GM23248 (cell line): ENCODE results near the gene CCDC201.

Experiments used
- EZH2 ChIP-seq: fragments of 200-600 bp; sonication (generic); IDR thresholded peaks from 2 replicates; pipeline ENCODE4 v1.6.1; 2018; ENCODE audit warnings: antibody characterized with exemption, mild to moderate bottlenecking; ENCODE audit not compliant: insufficient read depth, poor library complexity, severe bottlenecking
- EZH2phosphoT487 ChIP-seq: fragments of 200-600 bp; sonication (generic); IDR thresholded peaks from 2 replicates; pipeline ENCODE4 v1.6.1; 2018; ENCODE audit warnings: antibody characterized with exemption, moderate library complexity, mild to moderate bottlenecking, low read depth; ENCODE audit not compliant: insufficient read depth

- TF ChIP-seq EZH2phosphoT487 (no peak), EZH2 (no peak)
These were observed 36.7 kb upstream of the CCDC201 start for GRCh38 chr7:45909561-45909960.
